GM21737 (cell line): Measurements from ENCODE around the gene CBX7.

Source experiments
- ATAC-seq: cut with Tn5 transposase; IDR thresholded peaks from one replicate; pipeline ENCODE4 v1.9.1; 2021; ENCODE audit warnings: mild to moderate bottlenecking, moderate library complexity; ENCODE audit not compliant: unreplicated experiment

Gene CBX7

GRCh38 chr22:39094717-39095389, 57.6 kb downstream of the CBX7 start:
- ATAC-seq, result no peak

- no peak for ATAC-seq
Observed at GRCh38 chr22:39092111-39092862, 60.2 kb downstream of the CBX7 start.

- ATAC-seq, result no peak
Observed at GRCh38 chr22:39091126-39092081, 61.1 kb downstream of the CBX7 start.

GRCh38 chr22:39090426-39091064, 61.9 kb downstream of the CBX7 start:
- no peak for ATAC-seq

GRCh38 chr22:39089928-39090327, 62.6 kb downstream of the CBX7 start:
- no peak for ATAC-seq

GRCh38 chr22:39088685-39089032, 63.8 kb downstream of the CBX7 start:
- ATAC-seq, result no peak

- no peak for ATAC-seq
Observed at GRCh38 chr22:39087881-39088684, 64.4 kb downstream of the CBX7 start.

GRCh38 chr22:39087098-39087497, 65.4 kb downstream of the CBX7 start:
- no peak for ATAC-seq

GRCh38 chr22:39084666-39085065, 67.8 kb downstream of the CBX7 start:
- no peak for ATAC-seq

GRCh38 chr22:39083212-39084165, 69.0 kb downstream of the CBX7 start:
- no peak for ATAC-seq

GRCh38 chr22:39081598-39081997, 70.9 kb downstream of the CBX7 start:
- ATAC-seq, result no peak

- no peak for ATAC-seq
Observed at GRCh38 chr22:39081016-39081415, 71.5 kb downstream of the CBX7 start.
